OCI-LY1 (cell line): Measurements from ENCODE around the gene BLNK.
A peak's percentile ranks its signal among the peaks of the same experiment; 100 is the strongest.

Experiments
- H2AFZ ChIP-seq: fragments of 200-600 bp; sonication (generic), shearing (Covaris generic); 2 replicates; pipeline ENCODE4 v1.6.0; 2014; ENCODE audit warnings: antibody characterized with exemption, mild to moderate bottlenecking, low read length
- H3F3A ChIP-seq: fragments of 200-600 bp; sonication (generic), shearing (Covaris generic); 2 replicates; pipeline ENCODE4 v1.6.0; 2014; ENCODE audit warnings: mild to moderate bottlenecking, antibody characterized with exemption, low read length, moderate library complexity; ENCODE audit not compliant: insufficient read depth
- H3K27ac ChIP-seq: fragments of 200-600 bp; sonication (generic); 2 replicates; pipeline ENCODE4 v1.5.1; 2014; ENCODE audit warnings: low read length, mixed run types, mild to moderate bottlenecking, low read depth; ENCODE audit not compliant: poor library complexity, severe bottlenecking
- H3K27me3 ChIP-seq: fragments of 200-600 bp; sonication (generic); 2 replicates; pipeline ENCODE4 v1.6.0; 2014; ENCODE audit warnings: antibody characterized with exemption, mild to moderate bottlenecking, low read length, moderate library complexity; ENCODE audit not compliant: insufficient read depth
- H3K36me3 ChIP-seq: fragments of 200-600 bp; sonication (generic); 2 replicates; pipeline ENCODE4 v1.6.1; 2014; ENCODE audit warnings: mild to moderate bottlenecking, antibody characterized with exemption, low read length, moderate library complexity, mixed read lengths; ENCODE audit not compliant: insufficient read depth
- H3K4me1 ChIP-seq: fragments of 200-600 bp; sonication (generic); 2 replicates; pipeline ENCODE4 v1.5.1; 2014; ENCODE audit warnings: mild to moderate bottlenecking, low read length, moderate library complexity; ENCODE audit not compliant: insufficient read depth, severe bottlenecking
- H3K4me2 ChIP-seq: fragments of 200-600 bp; sonication (generic), shearing (Covaris generic); 2 replicates; pipeline ENCODE4 v1.6.1; 2014; ENCODE audit warnings: low read length
- H3K4me3 ChIP-seq: fragments of 200-600 bp; sonication (generic); 2 replicates; pipeline ENCODE4 v1.5.1; 2014; ENCODE audit warnings: low read length, low read depth, mild to moderate bottlenecking, mixed read lengths; ENCODE audit not compliant: poor library complexity, severe bottlenecking
- H3K79me2 ChIP-seq: fragments of 200-600 bp; shearing (Covaris generic); 2 replicates; pipeline ENCODE4 v1.6.1; 2016; ENCODE audit warnings: mixed run types, low read length, mixed read lengths; ENCODE audit not compliant: insufficient read depth
- H3K9ac ChIP-seq: fragments of 200-600 bp; sonication (generic), shearing (Covaris generic); 2 replicates; pipeline ENCODE4 v1.6.1; 2014; ENCODE audit warnings: mild to moderate bottlenecking, low read length, mixed read lengths
- H3K9me2 ChIP-seq: fragments of 200-600 bp; sonication (generic), shearing (Covaris generic); 2 replicates; pipeline ENCODE4 v1.6.1; 2014; ENCODE audit warnings: low read depth, mild to moderate bottlenecking, low read length, mixed read lengths
- H3K9me3 ChIP-seq: fragments of 200-600 bp; shearing (Covaris generic); 2 replicates; pipeline ENCODE4 v1.6.1; 2014; ENCODE audit warnings: low read length, mixed read lengths
- H4K20me1 ChIP-seq: fragments of 200-600 bp; sonication (generic), shearing (Covaris generic); 2 replicates; pipeline ENCODE4 v1.6.0; 2016; ENCODE audit warnings: mild to moderate bottlenecking, low read length; ENCODE audit not compliant: insufficient read depth
- CTCF ChIP-seq: fragments of 200-600 bp; sonication (generic), shearing (Covaris generic); IDR thresholded peaks from 2 replicates; pipeline ENCODE4 v1.5.1; 2017; ENCODE audit warnings: mild to moderate bottlenecking, antibody characterized with exemption, low read length, moderate library complexity, mixed read lengths
- EZH2 ChIP-seq: fragments of 200-600 bp; sonication (generic), shearing (Covaris generic); IDR thresholded peaks from 2 replicates; pipeline ENCODE4 v1.8.0; 2017; ENCODE audit warnings: borderline replicate concordance, mixed run types, mild to moderate bottlenecking, antibody characterized with exemption, low read length, moderate library complexity, mixed read lengths

The BLNK gene

GRCh38 chr10:96288151-96288621 lies 16.8 kb upstream of the BLNK start:
- peak overlapping the region; percentile 85 for H3K4me2 ChIP-seq
- H3K36me3 ChIP-seq, result no peaks in the 10 kb centered on the region
- peak overlapping the region; percentile 80 for H3K9ac ChIP-seq
- TF ChIP-seq CTCF (no peak), EZH2 (no peak)
- H3K9me2 ChIP-seq, result no peaks in the 10 kb centered on the region
- peak overlapping the region; percentile 49 for H3K4me3 ChIP-seq
- H3F3A ChIP-seq, result 0 out of 2 replicates have a peak, but pooled peaks cover 6% of the 10 kb centered on the region
- H3K4me1 ChIP-seq, result peaks cover 97% of the 10 kb centered on the region
- H4K20me1 ChIP-seq, result no peaks in the 10 kb centered on the region
- H3K27me3 ChIP-seq, result no peaks in the 10 kb centered on the region
- no peaks in the 10 kb centered on the region for H3K79me2 ChIP-seq
- no peaks in the 10 kb centered on the region for H3K9me3 ChIP-seq
- H3K27ac ChIP-seq, result peak overlapping the region; percentile 100
- no peak overlapping the region for H2AFZ ChIP-seq

- Histone ChIP-seq H3K4me3 (peak overlapping the region; percentile 49), H3K79me2 (no peaks in the 10 kb centered on the region), H3K4me1 (peaks cover 91% of the 10 kb centered on the region), H2AFZ (no peak overlapping the region), H3K27ac (peak overlapping the region; percentile 100), H3K9me2 (no peaks in the 10 kb centered on the region), H3F3A (0 out of 2 replicates have a peak, but pooled peaks cover 6% of the 10 kb centered on the region), H3K4me2 (peak overlapping the region; percentile 85), H3K9me3 (no peaks in the 10 kb centered on the region), H3K9ac (peak overlapping the region; percentile 80), H4K20me1 (no peaks in the 10 kb centered on the region), H3K36me3 (no peaks in the 10 kb centered on the region), H3K27me3 (no peaks in the 10 kb centered on the region)
- TF ChIP-seq CTCF (no peak), EZH2 (no peak)
Observed at GRCh38 chr10:96287392-96288105, 16.2 kb upstream of the BLNK start.

GRCh38 chr10:96285331-96285752 lies 14.0 kb upstream of the BLNK start:
- Histone ChIP-seq H3F3A (0 out of 2 replicates have a peak, but pooled peaks cover 6% of the 10 kb centered on the region), H3K27me3 (no peaks in the 10 kb centered on the region), H3K9me2 (no peaks in the 10 kb centered on the region), H3K4me2 (peak overlapping the region; percentile 59), H3K9ac (peak overlapping the region; percentile 36; the same call in 1 of the 2 replicates), H3K36me3 (no peaks in the 10 kb centered on the region), H3K4me1 (peaks cover 78% of the 10 kb centered on the region), H3K4me3 (peak overlapping the region; percentile 43), H4K20me1 (no peaks in the 10 kb centered on the region), H3K27ac (peak overlapping the region; percentile 100), H2AFZ (no peak overlapping the region), H3K9me3 (no peaks in the 10 kb centered on the region), H3K79me2 (no peaks in the 10 kb centered on the region)
- no peak for TF ChIP-seq EZH2
- TF ChIP-seq CTCF, result no peak
